Subcutaneous adipose tissue (tissue), 4 donors: ENCODE measurements around the gene BSND. TPM values are rescaled to one million over a fixed set of nuclear protein-coding genes. Genes with fewer than 3 reads are reported as not detected.

Experiments
- total RNA-seq, 4 donors: library from RNA; depleted of rRNA; stranded (reverse); fragments of >200 nt; gene quantifications; one replicate each; pipeline ENCODE4 v1.1.0, GENCODE V29; 2016
- TF ChIP-seq, protein P1 (sequence below): fragments of 450-650 bp; IDR thresholded peaks from one replicate; pipeline ENCODE4 v1.5.1; 2016; ENCODE audit warnings: low read depth, mild to moderate bottlenecking, control low read depth, antibody characterized with exemption, moderate library complexity

Gene BSND
- total RNA-seq, 4 donors from 2014 or later = not detected

DNA sequence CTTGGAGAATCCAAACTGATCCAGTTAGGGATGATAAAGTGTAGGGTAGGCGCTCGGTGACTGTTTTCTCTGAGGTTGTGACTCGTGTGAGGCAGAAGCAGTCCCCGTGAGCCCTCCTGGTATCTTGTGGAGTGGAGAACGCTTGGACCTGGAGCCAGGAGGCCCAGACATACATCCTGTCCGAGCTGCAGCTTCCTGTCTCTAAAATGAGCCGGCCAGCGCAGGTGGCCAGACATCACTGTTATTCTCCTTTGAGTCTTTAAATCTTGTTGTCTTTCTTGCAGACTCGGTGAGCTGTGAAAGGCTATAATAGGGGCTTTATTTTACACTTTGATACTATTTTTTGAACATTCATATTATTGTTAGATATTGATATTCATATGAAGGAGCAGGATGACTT is 52.9 kb downstream of the BSND start:
- TF ChIP-seq, protein P1, sequence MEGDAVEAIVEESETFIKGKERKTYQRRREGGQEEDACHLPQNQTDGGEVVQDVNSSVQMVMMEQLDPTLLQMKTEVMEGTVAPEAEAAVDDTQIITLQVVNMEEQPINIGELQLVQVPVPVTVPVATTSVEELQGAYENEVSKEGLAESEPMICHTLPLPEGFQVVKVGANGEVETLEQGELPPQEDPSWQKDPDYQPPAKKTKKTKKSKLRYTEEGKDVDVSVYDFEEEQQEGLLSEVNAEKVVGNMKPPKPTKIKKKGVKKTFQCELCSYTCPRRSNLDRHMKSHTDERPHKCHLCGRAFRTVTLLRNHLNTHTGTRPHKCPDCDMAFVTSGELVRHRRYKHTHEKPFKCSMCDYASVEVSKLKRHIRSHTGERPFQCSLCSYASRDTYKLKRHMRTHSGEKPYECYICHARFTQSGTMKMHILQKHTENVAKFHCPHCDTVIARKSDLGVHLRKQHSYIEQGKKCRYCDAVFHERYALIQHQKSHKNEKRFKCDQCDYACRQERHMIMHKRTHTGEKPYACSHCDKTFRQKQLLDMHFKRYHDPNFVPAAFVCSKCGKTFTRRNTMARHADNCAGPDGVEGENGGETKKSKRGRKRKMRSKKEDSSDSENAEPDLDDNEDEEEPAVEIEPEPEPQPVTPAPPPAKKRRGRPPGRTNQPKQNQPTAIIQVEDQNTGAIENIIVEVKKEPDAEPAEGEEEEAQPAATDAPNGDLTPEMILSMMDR = no peak

DNA sequence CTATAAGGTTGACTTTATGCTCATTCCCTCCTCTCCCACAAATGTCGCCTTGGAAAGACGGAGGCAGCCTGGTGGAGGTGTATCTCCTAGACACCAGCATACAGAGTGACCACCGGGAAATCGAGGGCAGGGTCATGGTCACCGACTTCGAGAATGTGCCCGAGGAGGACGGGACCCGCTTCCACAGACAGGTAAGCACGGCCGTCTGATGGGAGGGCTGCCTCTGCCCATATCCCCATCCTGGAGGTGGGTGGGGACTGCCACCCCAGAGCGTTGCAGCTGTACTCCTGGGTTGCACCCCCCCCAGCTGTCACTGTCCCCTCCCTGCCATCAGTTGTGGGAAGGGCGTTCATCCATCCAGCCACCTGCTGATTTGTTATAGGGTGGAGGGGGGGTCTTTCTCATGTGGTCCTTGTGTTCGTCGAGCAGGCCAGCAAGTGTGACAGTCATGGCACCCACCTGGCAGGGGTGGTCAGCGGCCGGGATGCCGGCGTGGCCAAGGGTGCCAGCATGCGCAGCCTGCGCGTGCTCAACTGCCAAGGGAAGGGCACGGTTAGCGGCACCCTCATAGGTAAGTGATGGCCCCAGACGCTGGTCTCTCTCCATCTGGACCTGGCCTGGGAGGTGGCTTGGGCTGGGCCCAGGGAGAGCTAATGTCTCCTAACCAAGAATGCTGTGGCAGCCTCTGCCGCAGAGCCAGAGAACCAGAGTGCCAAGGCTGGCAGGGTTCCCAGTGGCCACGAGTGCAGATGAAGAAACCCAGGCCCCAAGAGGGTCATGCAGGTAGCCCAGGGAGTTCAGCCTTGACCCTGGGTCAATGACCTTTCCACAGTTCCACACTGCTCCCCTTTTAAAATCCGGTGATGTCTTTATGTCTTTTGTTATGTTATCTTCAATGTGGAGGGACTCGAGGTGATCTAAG is 53.7 kb downstream of the BSND start:
- TF ChIP-seq, protein P1 = no peak

DNA sequence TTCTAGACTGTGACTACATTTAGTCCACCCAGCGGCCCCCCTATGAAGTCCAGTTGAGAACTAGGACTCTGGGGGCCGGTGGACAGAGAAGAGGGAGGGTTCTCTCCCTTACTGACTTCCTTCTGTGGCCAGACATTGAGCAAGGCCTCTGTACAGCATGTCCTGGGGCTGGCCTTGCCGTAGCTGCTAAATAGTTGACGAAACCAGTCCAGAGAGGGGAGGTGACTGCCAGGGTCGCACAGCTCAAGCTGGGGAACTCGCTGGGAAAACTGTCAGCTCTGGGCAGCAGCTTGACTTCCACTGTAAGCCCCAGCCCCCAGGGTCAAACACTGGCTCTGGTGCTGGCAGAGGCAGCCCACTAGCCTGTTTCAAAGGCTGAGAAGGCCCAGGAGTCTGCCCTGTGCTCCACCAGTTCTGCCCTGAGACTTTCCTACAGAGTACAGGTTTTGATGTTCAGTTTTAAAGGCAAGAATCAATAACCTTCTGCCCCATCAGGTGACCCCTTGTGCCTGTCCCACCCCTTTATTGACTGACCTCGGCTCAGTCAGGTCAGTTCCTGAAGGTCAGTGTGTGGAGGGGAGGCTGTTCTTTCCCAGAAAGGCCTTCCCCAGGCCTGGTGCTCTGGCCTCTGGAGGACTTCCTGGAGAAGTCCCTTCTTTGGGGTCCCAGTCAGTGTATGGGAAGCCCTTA is 54.7 kb downstream of the BSND start:
- TF ChIP-seq, protein P1 = no peak

DNA sequence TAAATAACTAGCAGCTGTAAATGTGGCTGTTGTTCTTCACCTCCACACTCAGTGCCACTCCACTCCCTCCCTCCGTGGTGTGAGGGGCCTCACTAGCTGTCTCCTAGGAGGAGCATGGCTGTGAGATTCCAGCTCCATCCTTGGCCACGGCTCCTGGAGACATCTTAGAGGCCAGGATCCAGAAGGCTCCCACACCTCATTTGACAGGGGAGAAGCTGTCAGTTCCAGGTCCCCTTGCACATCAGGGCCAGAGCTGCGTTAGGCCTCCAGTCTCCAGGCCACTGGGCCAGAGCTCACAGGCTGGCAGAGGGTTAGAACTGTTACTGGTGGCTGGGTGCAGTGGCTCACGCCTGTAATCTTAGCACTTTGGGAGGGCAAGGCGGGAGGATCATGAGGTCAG is 55.7 kb downstream of the BSND start:
- TF ChIP-seq, protein P1 = no peak

DNA sequence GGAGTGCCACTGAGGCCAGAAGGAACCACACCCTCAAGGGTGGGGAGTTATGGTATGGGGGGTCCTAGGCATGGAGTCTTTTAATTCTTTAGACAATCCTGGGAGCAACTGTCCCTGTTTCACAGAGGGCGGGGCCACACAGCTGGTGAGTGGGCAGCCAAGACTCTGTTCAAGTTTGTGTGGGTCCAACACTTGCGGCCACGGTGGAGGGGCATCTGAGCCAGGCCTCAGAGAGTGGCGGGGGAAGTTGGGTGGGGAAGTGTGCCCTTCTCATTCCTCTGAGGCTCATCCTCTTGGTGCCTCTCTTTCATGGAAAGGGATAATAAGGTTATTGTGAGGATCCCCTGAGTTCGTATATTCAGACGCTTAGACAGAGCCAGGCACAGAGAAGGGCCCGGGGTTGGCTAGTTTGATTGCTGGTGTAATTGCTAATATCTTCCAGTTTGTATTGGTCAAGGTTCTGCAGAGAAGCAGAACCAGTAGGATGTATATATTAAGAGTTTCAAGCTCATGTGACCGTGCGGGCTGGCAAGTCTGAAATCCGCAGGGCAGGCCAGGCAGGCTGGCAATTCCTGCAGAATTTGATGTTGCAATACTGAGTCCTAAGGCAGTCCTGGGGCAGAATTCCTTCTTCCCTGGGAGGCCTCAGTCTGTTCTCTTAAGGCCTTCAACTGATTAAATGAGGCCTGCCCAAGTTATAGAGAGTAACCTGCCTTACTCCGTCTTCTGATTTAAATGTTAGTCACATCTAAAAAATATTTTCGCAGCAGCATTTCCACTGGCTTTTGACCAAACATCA is 56.5 kb downstream of the BSND start:
- TF ChIP-seq, protein P1 = no peak

DNA sequence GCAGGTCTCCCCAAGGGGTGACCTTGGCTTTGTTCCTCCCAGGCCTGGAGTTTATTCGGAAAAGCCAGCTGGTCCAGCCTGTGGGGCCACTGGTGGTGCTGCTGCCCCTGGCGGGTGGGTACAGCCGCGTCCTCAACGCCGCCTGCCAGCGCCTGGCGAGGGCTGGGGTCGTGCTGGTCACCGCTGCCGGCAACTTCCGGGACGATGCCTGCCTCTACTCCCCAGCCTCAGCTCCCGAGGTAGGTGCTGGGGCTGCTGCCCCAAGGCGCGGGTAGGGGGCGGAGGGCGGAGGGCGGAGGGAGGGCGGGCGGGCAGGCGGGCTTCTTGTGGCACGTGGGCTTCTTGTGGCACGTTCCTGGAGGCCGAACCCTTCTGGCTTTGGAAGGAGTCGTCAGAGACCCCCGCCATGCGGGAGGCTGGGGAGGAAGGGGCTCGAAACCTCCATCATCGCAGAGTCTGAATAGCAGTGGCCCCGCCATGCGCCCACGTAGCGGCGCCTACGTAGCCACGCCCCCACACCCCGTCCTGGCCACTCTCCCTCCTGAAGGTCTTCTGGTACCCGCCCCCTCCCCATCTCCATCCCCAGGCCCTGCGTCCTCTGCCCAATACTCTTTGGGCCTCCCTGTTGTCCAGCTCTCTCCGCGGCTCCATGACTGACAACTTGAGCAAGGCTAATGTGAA is 57.4 kb downstream of the BSND start:
- TF ChIP-seq, protein P1 = no peak
